HG02678 (cell line): Measurements from ENCODE around the gene ZNF512B.
"Not testable (repeated sequence)": the region's sequence is repeated elsewhere in the genome, so short reads cannot be mapped to it uniquely, and the experiment has no call there.

ENCODE experiments used
- ATAC-seq: cut with Tn5 transposase; IDR thresholded peaks from one replicate; pipeline ENCODE4 v1.9.1; 2021; ENCODE audit warnings: mild to moderate bottlenecking, moderate library complexity; ENCODE audit not compliant: unreplicated experiment

Gene ZNF512B

GRCh38 chr20:63937596-63937995 is 32.1 kb downstream of the ZNF512B start:
- no peak for ATAC-seq

- no peak for ATAC-seq
These were observed 34.3 kb downstream of the ZNF512B start for GRCh38 chr20:63935447-63935846.

GRCh38 chr20:63934271-63935068 is 35.3 kb downstream of the ZNF512B start:
- no peak for ATAC-seq

- no peak for ATAC-seq
These were observed 36.1 kb downstream of the ZNF512B start for GRCh38 chr20:63933646-63934045.

GRCh38 chr20:63932606-63933160 is 37.0 kb downstream of the ZNF512B start:
- ATAC-seq = no peak

GRCh38 chr20:63931735-63932134 is 38.0 kb downstream of the ZNF512B start:
- ATAC-seq = no peak

- no peak for ATAC-seq
These were observed 38.7 kb downstream of the ZNF512B start for GRCh38 chr20:63930971-63931553.

- not testable (repeated sequence) for ATAC-seq
These were observed 40.3 kb downstream of the ZNF512B start for GRCh38 chr20:63929473-63929883.

- ATAC-seq = no peak
These were observed 40.7 kb downstream of the ZNF512B start for GRCh38 chr20:63929071-63929470.

- ATAC-seq = no peak
These were observed 43.4 kb downstream of the ZNF512B start for GRCh38 chr20:63926298-63926697.

GRCh38 chr20:63924241-63924640 is 45.5 kb downstream of the ZNF512B start:
- ATAC-seq = no peak

- ATAC-seq = no peak
These were observed 46.1 kb downstream of the ZNF512B start for GRCh38 chr20:63923651-63924050.

- no peak for ATAC-seq
These were observed 49.5 kb downstream of the ZNF512B start for GRCh38 chr20:63920226-63920625.

GRCh38 chr20:63919130-63919529 is 50.6 kb downstream of the ZNF512B start:
- no peak for ATAC-seq

- no peak for ATAC-seq
These were observed 51.9 kb downstream of the ZNF512B start for GRCh38 chr20:63917811-63918210.

- not testable (repeated sequence) for ATAC-seq
These were observed 53.3 kb downstream of the ZNF512B start for GRCh38 chr20:63916371-63916939.

- ATAC-seq = no peak
These were observed 54.3 kb downstream of the ZNF512B start for GRCh38 chr20:63915471-63915870.

- no peak for ATAC-seq
These were observed 56.0 kb downstream of the ZNF512B start for GRCh38 chr20:63913768-63914167.

GRCh38 chr20:63911176-63911575 is 58.6 kb downstream of the ZNF512B start:
- ATAC-seq = no peak

- no peak for ATAC-seq
These were observed 61.6 kb downstream of the ZNF512B start for GRCh38 chr20:63908008-63908682.
